ENCODE results near the gene GUCA1A.
"Not testable (repeated sequence)": the region's sequence is repeated elsewhere in the genome, so short reads cannot be mapped to it uniquely, and the experiment has no call there.

GUCA1A gene

DNA sequence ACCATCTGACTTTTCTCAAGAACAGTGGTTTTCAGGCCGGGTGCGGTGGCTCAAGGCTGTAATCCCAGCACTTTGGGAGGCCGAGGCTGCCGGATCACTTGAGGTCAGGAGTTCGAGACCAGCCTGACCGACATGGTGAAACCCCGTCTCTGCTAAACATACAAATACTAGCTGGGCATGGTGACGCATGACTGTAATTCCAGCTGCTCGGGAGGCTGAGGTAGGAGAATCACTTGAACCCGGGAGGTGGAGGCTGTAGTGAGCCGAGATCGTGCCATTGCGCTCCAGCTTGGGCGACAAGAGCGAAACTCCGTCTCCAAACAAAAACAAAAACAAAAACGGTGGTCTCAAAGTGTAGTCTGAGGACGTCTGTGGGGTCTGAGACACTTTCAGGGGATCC, 43.3 kb downstream of the GUCA1A start:
- not testable (repeated sequence) for DNase-seq

- DNase-seq = no peak
Observed at GRCh38 chr6:42217157-42217518, 44.0 kb downstream of the GUCA1A start.

- no peak for DNase-seq
Observed at GRCh38 chr6:42217519-42218367, 44.6 kb downstream of the GUCA1A start, which contains the start of gene MRPS10. MRPS10 (minus strand) TSS chr6:42217861; CDS start chr6:42217849, 12 bp downstream.

- DNase-seq = no peak
Observed at GRCh38 chr6:42220807-42221206, 47.6 kb downstream of the GUCA1A start.

DNA sequence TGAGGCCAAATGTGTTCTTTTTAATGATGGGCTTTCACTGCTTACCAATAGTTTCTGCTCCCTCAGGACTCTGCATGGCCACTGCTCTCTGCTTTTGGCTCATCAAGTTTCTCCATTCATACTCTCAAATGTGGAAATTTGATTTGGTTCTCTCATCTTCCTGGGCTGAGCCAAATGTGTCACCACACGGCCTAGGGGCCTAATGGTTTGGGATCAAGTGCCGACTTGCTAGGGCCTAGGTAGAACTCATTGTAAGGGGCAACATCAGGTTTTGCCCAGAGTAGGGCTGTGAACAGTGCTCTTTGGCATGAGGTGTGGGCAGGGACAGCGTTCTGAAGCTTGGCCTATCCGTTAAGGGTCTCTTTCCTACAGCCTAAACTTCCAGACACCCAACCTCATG, 48.4 kb downstream of the GUCA1A start:
- DNase-seq = no peak

- no peak for DNase-seq
Observed at GRCh38 chr6:42222448-42222847, 49.3 kb downstream of the GUCA1A start.

GRCh38 chr6:42224222-42225028, 51.3 kb downstream of the GUCA1A start:
- no peak for DNase-seq

- DNase-seq = no peak
Observed at GRCh38 chr6:42225029-42225339, 51.8 kb downstream of the GUCA1A start.

DNA sequence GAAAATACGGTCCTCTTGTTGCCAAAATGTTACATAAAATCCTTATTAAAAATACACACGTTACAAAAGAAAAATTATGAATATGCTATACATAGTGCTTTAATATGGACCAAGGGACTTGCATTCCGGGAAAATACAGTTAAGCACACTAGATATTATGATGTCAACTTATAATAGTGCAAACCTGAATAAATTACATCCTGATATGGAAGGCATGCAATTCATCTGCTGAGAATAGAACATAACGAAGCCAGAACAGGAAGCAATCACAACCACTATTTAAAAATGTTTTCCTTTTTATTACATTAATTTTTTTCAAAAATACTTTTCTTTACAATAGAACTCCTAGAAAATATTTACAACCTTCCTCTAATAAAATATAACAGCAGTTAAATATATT, 52.3 kb downstream of the GUCA1A start:
- no peak for DNase-seq

GRCh38 chr6:42226161-42226611, 53.0 kb downstream of the GUCA1A start:
- DNase-seq = no peak

DNA sequence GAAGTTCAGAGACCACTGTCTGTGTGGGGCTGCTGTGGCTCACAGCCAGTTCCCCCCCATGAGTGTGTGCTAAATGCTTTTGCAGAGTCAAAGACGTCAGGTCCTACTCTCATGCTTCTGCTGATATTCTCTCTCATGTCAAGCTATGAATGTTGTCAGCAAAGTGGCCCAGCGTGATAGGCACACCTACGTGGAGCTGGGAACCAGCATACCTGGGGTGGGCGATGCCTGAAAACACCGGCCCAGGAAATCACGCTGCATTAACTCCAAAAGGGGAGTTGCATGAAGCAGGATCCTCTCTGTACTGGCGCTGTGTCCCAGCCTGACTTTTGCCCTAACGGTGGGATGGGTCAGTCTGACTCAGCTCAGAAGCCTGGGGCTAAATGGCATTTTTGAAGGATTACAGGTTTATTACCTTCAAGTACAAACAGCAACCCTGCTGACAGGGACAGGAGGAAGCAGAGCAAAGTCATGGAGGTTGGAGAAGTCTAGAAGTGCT, 53.5 kb downstream of the GUCA1A start:
- DNase-seq = no peak

GRCh38 chr6:42227173-42227850, 54.1 kb downstream of the GUCA1A start:
- DNase-seq = no peak

DNA sequence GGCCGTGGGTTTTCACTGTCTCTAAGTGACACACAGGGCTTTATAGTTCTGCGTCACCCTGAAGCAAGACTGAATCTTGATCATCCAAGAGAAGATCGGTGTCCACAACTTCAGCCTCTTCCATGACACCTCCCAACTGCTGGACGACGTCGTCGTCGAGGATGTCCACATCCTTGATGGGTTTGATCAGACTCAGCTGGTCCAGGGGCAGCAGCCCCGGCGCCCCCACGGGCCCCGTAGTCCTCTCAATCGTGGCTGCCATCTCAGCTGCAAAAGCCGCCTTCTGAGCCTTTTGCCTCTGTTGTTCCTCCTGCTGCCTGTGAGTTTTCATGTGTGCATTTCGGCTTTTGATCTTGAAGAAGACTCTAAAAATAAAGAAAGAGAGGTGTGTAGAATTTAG, 55.1 kb downstream of the GUCA1A start:
- no peak for DNase-seq

All from cortex of kidney (tissue), 1 donor.